ENCODE data around the gene STK32C.

GRCh38 chr10:132204078-132204780 is 103.5 kb downstream of the STK32C start:
- TF ChIP-seq CTCF (IDR thresholded peaks at IDR 0.05) (no peak), POLR2A (IDR thresholded peaks at IDR 0.05) (no peak)
